HL-60 (cell line): ENCODE data around the gene RSAD1.

Source experiments
- DNase-seq, 2 experiments: peaks; one replicate each; pipeline ENCODE4 v3.0.0-alpha.2; 2010 to 2020; ENCODE audit warnings: low read depth in 1 of 2, low spot score in 1 of 2
- H3K27ac ChIP-seq: fragments of 250-450 bp; sonication (Bioruptor Pico); replicated peaks from 2 replicates; pipeline ENCODE4 v1.5.1; 2020; ENCODE audit warnings: mild to moderate bottlenecking, moderate library complexity
- H3K27me3 ChIP-seq: fragments of 250-450 bp; sonication (Bioruptor Pico); 2 replicates; pipeline ENCODE4 v1.5.1; 2021; ENCODE audit warnings: mild to moderate bottlenecking, moderate library complexity; ENCODE audit not compliant: insufficient read depth, poor library complexity, severe bottlenecking
- H3K4me3 ChIP-seq: replicated peaks from 2 replicates; pipeline ENCODE4 v1.5.1; 2011; ENCODE audit warnings: mild to moderate bottlenecking, control low read depth, low read length; ENCODE audit not compliant: insufficient read depth
- GABPA ChIP-seq: IDR thresholded peaks from 2 replicates; pipeline ENCODE4 v1.6.1; 2012; ENCODE audit warnings: low read depth
- POLR2AphosphoS5 ChIP-seq: IDR thresholded peaks from 2 replicates; pipeline ENCODE4 v1.6.1; 2012; ENCODE audit warnings: low read depth
- SPI1 ChIP-seq: IDR thresholded peaks from 2 replicates; pipeline ENCODE4 v1.6.1; 2012; ENCODE audit warnings: low read depth, mild to moderate bottlenecking, borderline replicate concordance
- TF ChIP-seq, protein P1 (sequence below): IDR thresholded peaks from one replicate; pipeline ENCODE4 v1.5.1; 2011; ENCODE audit warnings: low read length, control low read depth, inconsistent platforms; ENCODE audit not compliant: insufficient read depth
- TF ChIP-seq, protein P2 (sequence below): IDR thresholded peaks from 2 replicates; pipeline ENCODE4 v1.6.1; 2012; ENCODE audit warnings: low read depth; ENCODE audit not compliant: insufficient replicate concordance

RSAD1 gene

DNA sequence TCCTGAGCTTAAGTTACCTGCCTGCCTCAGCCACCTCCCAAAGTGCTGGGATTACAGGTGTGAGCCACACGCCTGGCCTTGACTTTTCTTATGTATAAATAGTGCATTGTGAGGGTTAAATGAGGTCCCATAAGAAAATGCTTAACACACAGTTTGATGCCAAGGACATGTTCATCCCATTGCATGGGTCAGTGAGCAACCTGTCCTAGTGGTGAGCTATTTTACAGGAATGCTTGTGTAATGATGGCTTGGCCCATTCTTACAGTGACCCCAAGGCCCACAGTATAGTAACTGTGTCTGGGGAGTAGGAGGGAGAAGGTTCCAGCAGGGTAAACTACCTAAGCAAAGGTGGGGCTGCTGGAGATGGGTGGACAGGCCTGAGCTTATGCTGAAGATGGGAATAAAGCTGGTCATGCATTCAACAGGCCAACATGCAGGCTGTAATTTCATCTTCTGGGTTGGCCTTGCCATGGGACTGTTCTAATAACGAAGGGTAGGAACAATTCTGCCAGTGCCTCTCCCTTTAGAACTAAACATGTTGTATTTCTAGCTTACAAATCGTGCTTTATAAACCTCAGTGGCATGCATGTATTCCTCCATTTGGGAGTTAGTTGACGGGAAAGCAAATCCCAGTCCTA is 46.4 kb upstream of the RSAD1 start:
- no peak for TF ChIP-seq SPI1
- TF ChIP-seq POLR2AphosphoS5, result no peak
- TF ChIP-seq, protein P1, sequence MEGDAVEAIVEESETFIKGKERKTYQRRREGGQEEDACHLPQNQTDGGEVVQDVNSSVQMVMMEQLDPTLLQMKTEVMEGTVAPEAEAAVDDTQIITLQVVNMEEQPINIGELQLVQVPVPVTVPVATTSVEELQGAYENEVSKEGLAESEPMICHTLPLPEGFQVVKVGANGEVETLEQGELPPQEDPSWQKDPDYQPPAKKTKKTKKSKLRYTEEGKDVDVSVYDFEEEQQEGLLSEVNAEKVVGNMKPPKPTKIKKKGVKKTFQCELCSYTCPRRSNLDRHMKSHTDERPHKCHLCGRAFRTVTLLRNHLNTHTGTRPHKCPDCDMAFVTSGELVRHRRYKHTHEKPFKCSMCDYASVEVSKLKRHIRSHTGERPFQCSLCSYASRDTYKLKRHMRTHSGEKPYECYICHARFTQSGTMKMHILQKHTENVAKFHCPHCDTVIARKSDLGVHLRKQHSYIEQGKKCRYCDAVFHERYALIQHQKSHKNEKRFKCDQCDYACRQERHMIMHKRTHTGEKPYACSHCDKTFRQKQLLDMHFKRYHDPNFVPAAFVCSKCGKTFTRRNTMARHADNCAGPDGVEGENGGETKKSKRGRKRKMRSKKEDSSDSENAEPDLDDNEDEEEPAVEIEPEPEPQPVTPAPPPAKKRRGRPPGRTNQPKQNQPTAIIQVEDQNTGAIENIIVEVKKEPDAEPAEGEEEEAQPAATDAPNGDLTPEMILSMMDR, result no peak
- TF ChIP-seq GABPA, result no peak
- TF ChIP-seq, protein P2, sequence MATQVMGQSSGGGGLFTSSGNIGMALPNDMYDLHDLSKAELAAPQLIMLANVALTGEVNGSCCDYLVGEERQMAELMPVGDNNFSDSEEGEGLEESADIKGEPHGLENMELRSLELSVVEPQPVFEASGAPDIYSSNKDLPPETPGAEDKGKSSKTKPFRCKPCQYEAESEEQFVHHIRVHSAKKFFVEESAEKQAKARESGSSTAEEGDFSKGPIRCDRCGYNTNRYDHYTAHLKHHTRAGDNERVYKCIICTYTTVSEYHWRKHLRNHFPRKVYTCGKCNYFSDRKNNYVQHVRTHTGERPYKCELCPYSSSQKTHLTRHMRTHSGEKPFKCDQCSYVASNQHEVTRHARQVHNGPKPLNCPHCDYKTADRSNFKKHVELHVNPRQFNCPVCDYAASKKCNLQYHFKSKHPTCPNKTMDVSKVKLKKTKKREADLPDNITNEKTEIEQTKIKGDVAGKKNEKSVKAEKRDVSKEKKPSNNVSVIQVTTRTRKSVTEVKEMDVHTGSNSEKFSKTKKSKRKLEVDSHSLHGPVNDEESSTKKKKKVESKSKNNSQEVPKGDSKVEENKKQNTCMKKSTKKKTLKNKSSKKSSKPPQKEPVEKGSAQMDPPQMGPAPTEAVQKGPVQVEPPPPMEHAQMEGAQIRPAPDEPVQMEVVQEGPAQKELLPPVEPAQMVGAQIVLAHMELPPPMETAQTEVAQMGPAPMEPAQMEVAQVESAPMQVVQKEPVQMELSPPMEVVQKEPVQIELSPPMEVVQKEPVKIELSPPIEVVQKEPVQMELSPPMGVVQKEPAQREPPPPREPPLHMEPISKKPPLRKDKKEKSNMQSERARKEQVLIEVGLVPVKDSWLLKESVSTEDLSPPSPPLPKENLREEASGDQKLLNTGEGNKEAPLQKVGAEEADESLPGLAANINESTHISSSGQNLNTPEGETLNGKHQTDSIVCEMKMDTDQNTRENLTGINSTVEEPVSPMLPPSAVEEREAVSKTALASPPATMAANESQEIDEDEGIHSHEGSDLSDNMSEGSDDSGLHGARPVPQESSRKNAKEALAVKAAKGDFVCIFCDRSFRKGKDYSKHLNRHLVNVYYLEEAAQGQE, result no peak
- DNase-seq, result no peak
- H3K4me3 ChIP-seq, result no peak overlapping the region
- H3K27me3 ChIP-seq, result peaks cover 3% of the 10 kb centered on the region
- H3K27ac ChIP-seq, result no peak overlapping the region

DNA sequence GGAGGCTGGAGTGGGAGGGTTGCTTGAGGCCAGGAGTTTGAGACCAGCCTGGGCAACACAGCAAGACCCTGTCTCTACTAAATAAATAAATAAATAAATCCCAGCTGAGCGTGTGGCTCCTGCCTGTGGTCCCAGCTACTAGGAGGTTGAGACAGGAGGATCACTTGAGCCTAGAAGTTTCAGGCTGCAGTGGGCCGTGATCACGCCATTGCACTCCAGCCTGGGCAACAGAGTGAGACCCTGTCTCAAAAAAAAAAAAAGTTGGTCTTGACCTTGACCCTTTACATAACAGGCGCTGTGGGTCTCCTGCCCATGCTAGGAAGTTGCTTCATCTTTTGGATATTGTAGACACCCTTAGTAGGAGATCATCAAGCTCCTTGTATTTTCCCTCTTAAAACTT is 41.3 kb upstream of the RSAD1 start:
- Histone ChIP-seq H3K4me3 (no peak overlapping the region), H3K27me3 (no peaks in the 10 kb centered on the region), H3K27ac (no peak overlapping the region)
- TF ChIP-seq POLR2AphosphoS5 (no peak), GABPA (no peak), SPI1 (no peak)
- TF ChIP-seq, protein P2, result no peak
- TF ChIP-seq, protein P1, result no peak
- no peak for DNase-seq

DNA sequence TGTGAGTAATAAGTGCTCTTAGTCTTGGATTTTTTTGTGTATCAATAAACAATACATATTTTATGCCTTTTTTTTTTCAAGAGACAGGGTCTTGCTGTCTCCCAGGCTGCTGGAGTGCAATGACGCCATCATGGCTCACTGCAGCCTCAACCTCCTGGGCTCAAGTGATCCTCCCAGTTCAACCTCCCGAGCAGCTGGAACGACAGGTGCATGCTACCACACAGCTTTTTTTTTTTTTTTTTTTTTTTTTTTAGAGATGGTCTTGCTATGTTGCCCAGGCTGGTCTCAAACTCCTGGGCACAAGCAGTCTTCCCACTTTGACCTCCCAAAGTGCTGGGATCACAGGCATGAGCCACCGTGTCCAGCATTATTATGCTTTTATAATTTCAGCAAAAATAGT is 39.7 kb upstream of the RSAD1 start:
- Histone ChIP-seq H3K27me3 (no peaks in the 10 kb centered on the region), H3K4me3 (no peak overlapping the region), H3K27ac (no peak overlapping the region)
- DNase-seq, result no peak
- TF ChIP-seq GABPA, result no peak
- no peak for TF ChIP-seq POLR2AphosphoS5
- no peak for TF ChIP-seq SPI1
- TF ChIP-seq, protein P2, result no peak
- TF ChIP-seq, protein P1, result no peak
